Calu3 (cell line): ENCODE data around the gene CCSER1. TPM values are rescaled to one million over a fixed set of nuclear protein-coding genes. Genes with fewer than 3 reads are reported as not detected.

Source experiments
- BruUV-seq: library from RNA; stranded (reverse); fragments of 400-500 nt; replicated peaks from 2 replicates; lab custom pipeline; 2021; lab: Mats Ljungman, UMichigan
- CTCF ChIA-PET: fragments of 300-600 bp; sonication (Branson Sonifier 250); formaldehyde crosslinking; loops from one replicate; lab custom pipeline; 2022; ENCODE audit warnings: antibody characterized with exemption; lab: Charles Lee
- DNase-seq: peaks from one replicate; pipeline ENCODE4 v3.0.0; 2022
- H3K27ac Mint-ChIP-seq: one replicate; pipeline ENCODE4 v1.8.0; 2022; ENCODE audit warnings: mixed read lengths; ENCODE audit not compliant: unreplicated experiment
- H3K27me3 Mint-ChIP-seq: one replicate; pipeline ENCODE4 v1.8.0; 2022; ENCODE audit warnings: mixed read lengths; ENCODE audit not compliant: unreplicated experiment
- H3K36me3 Mint-ChIP-seq: one replicate; pipeline ENCODE4 v1.8.0; 2022; ENCODE audit warnings: mild to moderate bottlenecking, moderate library complexity, mixed read lengths; ENCODE audit not compliant: insufficient read depth, unreplicated experiment
- H3K4me1 Mint-ChIP-seq: one replicate; pipeline ENCODE4 v1.8.0; 2022; ENCODE audit warnings: mild to moderate bottlenecking, low read depth, mixed read lengths; ENCODE audit not compliant: unreplicated experiment
- H3K4me3 Mint-ChIP-seq: one replicate; pipeline ENCODE4 v1.8.0; 2022; ENCODE audit warnings: mild to moderate bottlenecking, low read depth, moderate library complexity, mixed read lengths; ENCODE audit not compliant: unreplicated experiment
- H3K9me3 Mint-ChIP-seq: one replicate; pipeline ENCODE4 v1.8.0; 2022; ENCODE audit warnings: low read depth, mixed read lengths; ENCODE audit not compliant: unreplicated experiment
- CTCF ChIP-seq: fragments of 200-600 bp; IDR thresholded peaks from one replicate; pipeline ENCODE4 v1.8.0; 2022; ENCODE audit warnings: antibody characterized with exemption; ENCODE audit not compliant: unreplicated experiment
- intact Hi-C: fragments of 100-400 bp; cut with micrococcal nuclease; formaldehyde crosslinking; loops from one replicate; pipeline ENCODE4 v1.10.0; 2022; ENCODE audit not compliant: unreplicated experiment
- total RNA-seq: library from RNA; stranded (reverse); gene quantifications from 2 replicates; pipeline ENCODE4 v1.2.3, GENCODE V29; 2022

The CCSER1 gene
- total RNA-seq, 1 experiment from 2014 or later, result 6.2 TPM

DNA sequence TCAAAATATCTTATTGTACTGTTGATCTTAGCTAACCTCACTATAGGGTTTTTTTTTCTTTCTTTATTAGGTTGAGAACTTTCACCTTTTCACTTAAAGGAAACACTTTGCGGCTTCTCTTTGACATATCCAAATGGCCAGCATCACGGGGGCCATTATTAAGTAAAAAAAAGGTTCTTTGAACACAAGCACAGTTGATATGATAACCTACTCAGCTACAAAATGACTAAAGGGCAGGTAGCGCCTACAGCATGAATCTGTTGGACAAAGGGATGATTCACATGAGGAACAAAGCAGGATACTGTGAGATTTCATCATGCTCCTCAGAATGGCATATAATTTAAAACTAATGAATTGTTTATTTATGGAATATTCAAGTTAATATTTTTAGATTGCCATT is 119.6 kb downstream of the CCSER1 start:
- no peaks in the 10 kb centered on the region for H3K27me3 Mint-ChIP-seq
- H3K36me3 Mint-ChIP-seq, result no peaks in the 10 kb centered on the region
- no peak overlapping the region for H3K27ac Mint-ChIP-seq
- no peak overlapping the region for H3K4me3 Mint-ChIP-seq
- BruUV-seq, result no TSS peak
- DNase-seq, result no peak
- CTCF ChIA-PET, result interaction anchor here (0.8 kb wide), 1 partner anchor 8 kb away, joined by 3 read pairs; no protein-coding TSS in a partner anchor
- no peak for TF ChIP-seq CTCF
- no peaks in the 10 kb centered on the region for H3K9me3 Mint-ChIP-seq
- no peaks in the 10 kb centered on the region for H3K4me1 Mint-ChIP-seq
- intact Hi-C loops, result no loop called here

DNA sequence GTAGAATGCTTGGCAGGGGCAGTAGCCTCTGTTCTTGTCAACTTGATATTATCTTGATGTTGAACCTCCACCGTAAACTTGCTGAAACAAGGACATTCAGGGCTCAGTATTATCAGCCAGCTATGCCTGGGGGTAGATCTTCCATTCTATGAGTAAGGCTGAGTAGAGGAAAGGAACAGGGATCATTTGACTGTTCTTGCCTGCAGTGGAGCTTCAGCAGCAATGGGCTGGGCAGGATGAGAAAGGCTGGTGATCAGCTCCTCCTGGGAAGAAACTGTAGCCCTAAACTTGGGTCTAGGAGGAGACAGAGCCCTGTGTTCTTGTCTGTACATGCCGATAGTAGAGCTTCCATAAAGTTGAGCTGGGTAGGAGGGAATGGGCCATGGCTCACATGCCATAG is 127.2 kb downstream of the CCSER1 start:
- intact Hi-C loops, result no loop called here
- Mint-ChIP-seq H3K27me3 (no peaks in the 10 kb centered on the region), H3K27ac (no peak overlapping the region), H3K4me3 (no peak overlapping the region), H3K9me3 (no peaks in the 10 kb centered on the region), H3K4me1 (no peaks in the 10 kb centered on the region), H3K36me3 (no peaks in the 10 kb centered on the region)
- no peak for DNase-seq
- CTCF ChIA-PET, result no interaction called here
- BruUV-seq, result no TSS peak
- no peak for TF ChIP-seq CTCF

DNA sequence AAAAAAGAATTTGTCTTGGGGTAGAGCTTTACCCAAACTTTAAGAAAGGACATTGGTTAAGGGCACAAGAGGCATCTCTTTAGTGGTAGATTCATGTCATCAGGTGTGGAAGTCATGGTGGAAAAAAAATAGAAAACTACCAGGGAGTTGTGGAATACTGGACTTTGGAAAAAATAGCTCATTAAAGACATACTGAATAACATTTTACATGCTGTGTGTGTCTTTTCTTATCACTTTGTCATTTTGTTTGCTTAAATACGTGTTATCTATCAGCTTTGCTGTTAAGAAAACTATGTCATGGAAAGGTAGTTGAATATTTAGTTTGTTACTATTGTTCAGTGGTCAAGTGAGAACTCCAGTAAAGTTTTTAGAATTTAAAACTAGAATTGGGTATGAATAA is 147.0 kb downstream of the CCSER1 start:
- Mint-ChIP-seq H3K36me3 (no peaks in the 10 kb centered on the region), H3K27ac (no peak overlapping the region), H3K4me1 (no peaks in the 10 kb centered on the region), H3K27me3 (no peaks in the 10 kb centered on the region), H3K4me3 (no peak overlapping the region), H3K9me3 (no peaks in the 10 kb centered on the region)
- CTCF ChIA-PET, result no interaction called here
- TF ChIP-seq CTCF, result no peak
- intact Hi-C loops, result no loop called here
- DNase-seq, result no peak
- no TSS peak for BruUV-seq

GRCh38 chr4:90280954-90281353 is 153.8 kb downstream of the CCSER1 start:
- no TSS peak for BruUV-seq
- intact Hi-C loops, result no loop called here
- CTCF ChIA-PET, result no interaction called here
- TF ChIP-seq CTCF, result no peak
- Mint-ChIP-seq H3K27ac (no peak overlapping the region), H3K36me3 (no peaks in the 10 kb centered on the region), H3K27me3 (no peaks in the 10 kb centered on the region), H3K9me3 (no peaks in the 10 kb centered on the region), H3K4me3 (no peak overlapping the region), H3K4me1 (no peaks in the 10 kb centered on the region)
- no peak for DNase-seq
